ENCODE data around the gene SHISAL2A. TPM values are rescaled to one million over a fixed set of nuclear protein-coding genes. Genes with fewer than 3 reads are reported as not detected.
A peak's percentile ranks its signal among the peaks of the same experiment; 100 is the strongest.

Gene SHISAL2A
- polyA plus RNA-seq, 3 donors = 0.03 to 0.28 TPM; not detected in 1

GRCh38 chr1:52636721-52637695 is 4.0 kb downstream of the SHISAL2A start:
- H3K4me1 Mint-ChIP-seq = peaks cover 57% of the 10 kb centered on the region
- H3K79me2 ChIP-seq (ENCODE audit: insufficient read depth, low read length) = no peaks in the 10 kb centered on the region
- H3K9ac ChIP-seq (ENCODE audit: insufficient read depth, low read length, poor library complexity, severe bottlenecking) = peak overlapping the region; percentile 34
- peaks cover 0 to 17% of the 10 kb centered on the region in 2 donors for H3K36me3 Mint-ChIP-seq
- H3K27me3 Mint-ChIP-seq (ENCODE audit: low read depth in 3 of 3) = peaks cover 20 to 22% (median 22%) of the 10 kb centered on the region in 3 donors
- peak overlapping the region in 1 of 2 donors; percentile 82 for H3K27ac ChIP-seq (ENCODE audit: low read depth in 1 of 2, low read length in 2 of 2)
- no peaks in the 10 kb centered on the region for H4K20me1 ChIP-seq (ENCODE audit: insufficient read depth, low read length)
- TF ChIP-seq CTCF (IDR thresholded peaks at IDR 0.05) = no peak
- H3K9me3 ChIP-seq (replicated peaks in 1 of 2; ENCODE audit: control insufficient read depth in 1 of 2, insufficient read depth in 1 of 2, low read length in 2 of 2) = no peaks in the 10 kb centered on the region
- peak overlapping the region; percentile 66 to 87 for H3K4me3 Mint-ChIP-seq
- peak; percentile 87 to 98 (median 89) for DNase-seq
- peaks cover 36 to 51% of the 10 kb centered on the region in 2 donors for H3K4me1 ChIP-seq (ENCODE audit: control insufficient read depth in 1 of 2, insufficient read depth in 2 of 2, low read length in 2 of 2)
- H3K27me3 ChIP-seq (ENCODE audit: control insufficient read depth in 2 of 2, insufficient read depth in 2 of 2, low read length in 2 of 2) = peaks cover 15 to 17% of the 10 kb centered on the region in 2 donors
- peak overlapping the region; percentile 38 for H3K4me2 ChIP-seq (replicated peaks; ENCODE audit: extremely low read depth, low read length, poor library complexity, severe bottlenecking)
- intact Hi-C loops (cut with micrococcal nuclease) = loop anchor here (10.0 kb wide), 1 partner anchor 82 kb away; the partner anchor contains the start of gene TUT4 (in 2 of the 2)
- no peaks in the 10 kb centered on the region for H3K36me3 ChIP-seq (replicated peaks in 1 of 2; ENCODE audit: control insufficient read depth in 1 of 2, insufficient read depth in 2 of 2, low read length in 2 of 2)
- 0% methylated on average over 4 of the region's 11 CpGs for WGBS (ENCODE audit: insufficient coverage)
- H3K9me3 Mint-ChIP-seq = peaks cover 0 to 5% (median 3%) of the 10 kb centered on the region in 7 donors
- H3K4me3 ChIP-seq (replicated peaks in 1 of 3; ENCODE audit: low read depth in 2 of 3, low read length in 3 of 3) = peak overlapping the region in 1 of 3 experiments; percentile 24
- H3K27ac Mint-ChIP-seq = peak overlapping the region; percentile 84 to 98 (median 95)
- H2AFZ ChIP-seq (ENCODE audit: insufficient read depth, low read depth, low read length, poor library complexity, severe bottlenecking) = no peak overlapping the region

- intact Hi-C loops (cut with micrococcal nuclease) = loop anchor here (10.0 kb wide), 1 partner anchor 83 kb away; the partner anchor contains the start of gene TUT4 (in 2 of the 2)
- H3K36me3 Mint-ChIP-seq = peaks cover 0 to 15% of the 10 kb centered on the region in 2 donors
- peaks cover 12 to 13% (median 12%) of the 10 kb centered on the region in 3 donors for H3K27me3 Mint-ChIP-seq (ENCODE audit: low read depth in 3 of 3)
- H3K9me3 ChIP-seq (replicated peaks in 1 of 2; ENCODE audit: control insufficient read depth in 1 of 2, insufficient read depth in 1 of 2, low read length in 2 of 2) = no peaks in the 10 kb centered on the region
- H3K4me1 ChIP-seq (ENCODE audit: control insufficient read depth in 1 of 2, insufficient read depth in 2 of 2, low read length in 2 of 2) = peaks cover 27 to 42% of the 10 kb centered on the region in 2 donors
- peaks cover 8% of the 10 kb centered on the region in 2 donors for H3K27me3 ChIP-seq (ENCODE audit: control insufficient read depth in 2 of 2, insufficient read depth in 2 of 2, low read length in 2 of 2)
- H4K20me1 ChIP-seq (ENCODE audit: insufficient read depth, low read length) = no peaks in the 10 kb centered on the region
- H2AFZ ChIP-seq (ENCODE audit: insufficient read depth, low read depth, low read length, poor library complexity, severe bottlenecking) = no peak overlapping the region
- DNase-seq = no peak
- no peak for TF ChIP-seq CTCF (IDR thresholded peaks at IDR 0.05)
- no peak overlapping the region for H3K4me2 ChIP-seq (replicated peaks; ENCODE audit: extremely low read depth, low read length, poor library complexity, severe bottlenecking)
- no peak overlapping the region for H3K9ac ChIP-seq (ENCODE audit: insufficient read depth, low read length, poor library complexity, severe bottlenecking)
- no peaks in the 10 kb centered on the region for H3K79me2 ChIP-seq (ENCODE audit: insufficient read depth, low read length)
- peak overlapping the region in 1 of 2 donors; percentile 82 for H3K27ac ChIP-seq (ENCODE audit: low read depth in 1 of 2, low read length in 2 of 2)
- H3K36me3 ChIP-seq (replicated peaks in 1 of 2; ENCODE audit: control insufficient read depth in 1 of 2, insufficient read depth in 2 of 2, low read length in 2 of 2) = no peaks in the 10 kb centered on the region
- 76% methylated on average over 2 of the region's 4 CpGs for WGBS (ENCODE audit: insufficient coverage)
- H3K4me1 Mint-ChIP-seq = peaks cover 49% of the 10 kb centered on the region
- H3K4me3 ChIP-seq (replicated peaks in 1 of 3; ENCODE audit: low read depth in 2 of 3, low read length in 3 of 3) = peak overlapping the region in 1 of 3 experiments; percentile 24
- H3K27ac Mint-ChIP-seq = peak overlapping the region in 6 of 7 donors; percentile 94 to 98 (median 96)
- H3K4me3 Mint-ChIP-seq = no peak overlapping the region
- H3K9me3 Mint-ChIP-seq = peaks cover 0 to 5% (median 3%) of the 10 kb centered on the region in 7 donors
Measured at GRCh38 chr1:52637946-52638345, 5.0 kb downstream of the SHISAL2A start.

Measured in CD14-positive monocyte (primary cell).